ENCODE data around the gene ABI1. TPM values are rescaled to one million over a fixed set of nuclear protein-coding genes. Genes with fewer than 3 reads are reported as not detected.

ABI1 gene
- total RNA-seq, 1 donor from 2014 or later: 83.5 TPM

GRCh38 chr10:26706206-26706605 lies 154.6 kb downstream of the ABI1 start:
- no peak overlapping the region for H3K4me3 Mint-ChIP-seq
- intact Hi-C loops (cut with micrococcal nuclease): no loop called here
- ChIA-PET CTCF (interaction anchor here (2.0 kb wide), 1 partner anchor 20 kb away, joined by 8 read pairs; no protein-coding TSS in a partner anchor), POLR2A (no interaction called here)
- peaks cover 57% of the 10 kb centered on the region for H3K36me3 Mint-ChIP-seq (ENCODE audit: low read depth)
- ATAC-seq (ENCODE audit: low read depth): no peak
- DNase-seq: no peak
- no peak overlapping the region for H3K27ac Mint-ChIP-seq
- no peaks in the 10 kb centered on the region for H3K27me3 Mint-ChIP-seq
- TF ChIP-seq CTCF (IDR thresholded peaks at IDR 0.05): no peak
- peaks cover 2% of the 10 kb centered on the region for H3K4me1 Mint-ChIP-seq
- no peaks in the 10 kb centered on the region for H3K9me3 Mint-ChIP-seq

GRCh38 chr10:26703974-26704373 lies 156.8 kb downstream of the ABI1 start:
- CTCF ChIA-PET: no interaction called here
- H3K36me3 Mint-ChIP-seq (ENCODE audit: low read depth): peaks cover 49% of the 10 kb centered on the region
- no peak for DNase-seq
- TF ChIP-seq CTCF (IDR thresholded peaks at IDR 0.05): no peak
- intact Hi-C loops (cut with micrococcal nuclease): no loop called here
- no peaks in the 10 kb centered on the region for H3K27me3 Mint-ChIP-seq
- no peak for ATAC-seq (ENCODE audit: low read depth)
- H3K4me1 Mint-ChIP-seq: peaks cover 9% of the 10 kb centered on the region
- POLR2A ChIA-PET: no interaction called here
- H3K4me3 Mint-ChIP-seq: no peak overlapping the region
- H3K27ac Mint-ChIP-seq: no peak overlapping the region
- no peaks in the 10 kb centered on the region for H3K9me3 Mint-ChIP-seq

GRCh38 chr10:26703096-26703495 lies 157.7 kb downstream of the ABI1 start:
- no peak for TF ChIP-seq CTCF (IDR thresholded peaks at IDR 0.05)
- ChIA-PET POLR2A (no interaction called here), CTCF (interaction anchor here (1.2 kb wide), 1 partner anchor 23 kb away, joined by 5 read pairs; no protein-coding TSS in a partner anchor)
- DNase-seq: no peak
- Mint-ChIP-seq H3K27me3 (no peaks in the 10 kb centered on the region), H3K4me3 (no peak overlapping the region), H3K27ac (no peak overlapping the region), H3K4me1 (peaks cover 18% of the 10 kb centered on the region), H3K9me3 (no peaks in the 10 kb centered on the region), H3K36me3 (ENCODE audit: low read depth) (peaks cover 42% of the 10 kb centered on the region)
- ATAC-seq (ENCODE audit: low read depth): no peak
- intact Hi-C loops (cut with micrococcal nuclease): no loop called here

GRCh38 chr10:26700884-26701630 lies 159.7 kb downstream of the ABI1 start:
- ChIA-PET CTCF (no interaction called here), POLR2A (no interaction called here)
- Mint-ChIP-seq H3K4me3 (no peak overlapping the region), H3K9me3 (no peaks in the 10 kb centered on the region), H3K4me1 (peaks cover 27% of the 10 kb centered on the region), H3K27ac (no peak overlapping the region), H3K36me3 (ENCODE audit: low read depth) (peaks cover 33% of the 10 kb centered on the region), H3K27me3 (no peaks in the 10 kb centered on the region)
- no peak for DNase-seq
- ATAC-seq (ENCODE audit: low read depth): no peak
- intact Hi-C loops (cut with micrococcal nuclease): no loop called here
- no peak for TF ChIP-seq CTCF (IDR thresholded peaks at IDR 0.05)

DNA sequence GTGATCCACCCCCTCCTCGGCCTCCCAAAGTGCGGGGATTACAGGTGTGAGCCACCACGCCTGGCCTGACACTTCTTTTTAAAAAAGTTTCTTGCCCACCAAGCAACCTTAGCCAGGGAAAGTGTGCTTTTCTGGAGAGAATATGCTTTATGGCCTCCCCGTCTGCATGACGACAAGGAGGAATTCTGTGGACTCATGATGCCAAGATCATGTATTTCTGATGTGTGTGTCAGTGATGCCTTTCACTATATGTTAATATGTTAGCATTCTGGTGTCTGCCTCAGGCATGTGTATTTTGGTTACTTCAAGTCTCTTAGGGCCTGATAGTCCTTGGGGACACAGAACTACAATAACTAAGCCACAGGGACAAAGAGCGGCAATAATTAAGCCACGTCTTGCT lies 161.1 kb downstream of the ABI1 start:
- Mint-ChIP-seq H3K9me3 (no peaks in the 10 kb centered on the region), H3K4me3 (no peak overlapping the region), H3K36me3 (ENCODE audit: low read depth) (peaks cover 25% of the 10 kb centered on the region), H3K27me3 (no peaks in the 10 kb centered on the region), H3K4me1 (peaks cover 27% of the 10 kb centered on the region), H3K27ac (no peak overlapping the region)
- no peak for ATAC-seq (ENCODE audit: low read depth)
- ChIA-PET CTCF (no interaction called here), POLR2A (no interaction called here)
- intact Hi-C loops (cut with micrococcal nuclease): loop anchor here (2.0 to 10.0 kb wide), 4 partner anchors 17 to 543 kb away; partner anchors contain the start of genes ACBD5 and APBB1IP
- TF ChIP-seq CTCF (IDR thresholded peaks at IDR 0.05): no peak
- no peak for DNase-seq

Data from activated B cell treated with CpG ODN at 0.5 μM for 24 hours (primary cell).